Nephron progenitor cell (in vitro differentiated cells): ENCODE results near the gene TSR1.

Experiments
- DNase-seq: peaks from one replicate; pipeline ENCODE4 v3.0.0; 2021
- H3K27ac Mint-ChIP-seq: 2 replicates; pipeline ENCODE4 v1.8.0; 2021; ENCODE audit warnings: mild to moderate bottlenecking, moderate library complexity, mixed read lengths
- H3K27me3 Mint-ChIP-seq: 2 replicates; pipeline ENCODE4 v1.8.0; 2021; ENCODE audit warnings: mild to moderate bottlenecking, low read depth, mixed read lengths; ENCODE audit not compliant: poor library complexity
- H3K36me3 Mint-ChIP-seq: 2 replicates; pipeline ENCODE4 v1.8.0; 2021; ENCODE audit warnings: low read depth, mixed read lengths
- H3K4me1 Mint-ChIP-seq: 2 replicates; pipeline ENCODE4 v1.8.0; 2021; ENCODE audit warnings: mixed read lengths
- H3K4me3 Mint-ChIP-seq: 2 replicates; pipeline ENCODE4 v1.8.0; 2021; ENCODE audit warnings: mild to moderate bottlenecking, moderate library complexity, mixed read lengths
- H3K9me3 Mint-ChIP-seq: 2 replicates; pipeline ENCODE4 v1.8.0; 2021; ENCODE audit warnings: mild to moderate bottlenecking, moderate library complexity, mixed read lengths
- CTCF ChIP-seq: fragments of 200-600 bp; sonication (generic); IDR thresholded peaks from 2 replicates; pipeline ENCODE4 v1.5.0; 2021; ENCODE audit warnings: antibody characterized with exemption

TSR1 gene

GRCh38 chr17:2380226-2380922, 44.1 kb upstream of the TSR1 start:
- DNase-seq: no peak
- Mint-ChIP-seq H3K9me3 (no peaks in the 10 kb centered on the region), H3K4me1 (peaks cover 41% of the 10 kb centered on the region), H3K4me3 (no peak overlapping the region), H3K36me3 (peaks cover 7% of the 10 kb centered on the region), H3K27ac (peak overlapping the region; percentile 74), H3K27me3 (no peaks in the 10 kb centered on the region)
- no peak for TF ChIP-seq CTCF

- peaks cover 10% of the 10 kb centered on the region for H3K36me3 Mint-ChIP-seq
- no peak overlapping the region for H3K4me3 Mint-ChIP-seq
- DNase-seq: no peak
- no peaks in the 10 kb centered on the region for H3K9me3 Mint-ChIP-seq
- no peak for TF ChIP-seq CTCF
- H3K27me3 Mint-ChIP-seq: no peaks in the 10 kb centered on the region
- H3K27ac Mint-ChIP-seq: no peak overlapping the region
- peaks cover 34% of the 10 kb centered on the region for H3K4me1 Mint-ChIP-seq
These were observed 43.4 kb upstream of the TSR1 start for GRCh38 chr17:2379489-2380225.

GRCh38 chr17:2378905-2379304, 42.6 kb upstream of the TSR1 start:
- H3K4me3 Mint-ChIP-seq: no peak overlapping the region
- peaks cover 13% of the 10 kb centered on the region for H3K36me3 Mint-ChIP-seq
- peaks cover 26% of the 10 kb centered on the region for H3K4me1 Mint-ChIP-seq
- no peak for DNase-seq
- no peaks in the 10 kb centered on the region for H3K9me3 Mint-ChIP-seq
- no peak for TF ChIP-seq CTCF
- no peaks in the 10 kb centered on the region for H3K27me3 Mint-ChIP-seq
- peak overlapping the region; percentile 61 for H3K27ac Mint-ChIP-seq

- no peak for DNase-seq
- Mint-ChIP-seq H3K27me3 (no peaks in the 10 kb centered on the region), H3K4me1 (peaks cover 14% of the 10 kb centered on the region), H3K4me3 (no peak overlapping the region), H3K27ac (no peak overlapping the region), H3K9me3 (no peaks in the 10 kb centered on the region), H3K36me3 (peaks cover 13% of the 10 kb centered on the region)
- no peak for TF ChIP-seq CTCF
These were observed 41.4 kb upstream of the TSR1 start for GRCh38 chr17:2377659-2378058.

GRCh38 chr17:2376107-2376506, 39.9 kb upstream of the TSR1 start:
- TF ChIP-seq CTCF: no peak
- H3K27me3 Mint-ChIP-seq: no peaks in the 10 kb centered on the region
- no peaks in the 10 kb centered on the region for H3K9me3 Mint-ChIP-seq
- DNase-seq: no peak
- H3K27ac Mint-ChIP-seq: peak overlapping the region; percentile 51
- peaks cover 13% of the 10 kb centered on the region for H3K36me3 Mint-ChIP-seq
- no peak overlapping the region for H3K4me3 Mint-ChIP-seq
- peaks cover 12% of the 10 kb centered on the region for H3K4me1 Mint-ChIP-seq

GRCh38 chr17:2375406-2375805, 39.1 kb upstream of the TSR1 start:
- H3K27ac Mint-ChIP-seq: peak overlapping the region; percentile 9
- DNase-seq: no peak
- peaks cover 12% of the 10 kb centered on the region for H3K4me1 Mint-ChIP-seq
- no peak for TF ChIP-seq CTCF
- no peak overlapping the region for H3K4me3 Mint-ChIP-seq
- peaks cover 13% of the 10 kb centered on the region for H3K36me3 Mint-ChIP-seq
- no peaks in the 10 kb centered on the region for H3K9me3 Mint-ChIP-seq
- H3K27me3 Mint-ChIP-seq: no peaks in the 10 kb centered on the region
